Suppressor macrophage (primary cell): ENCODE results near the gene ABCB11.

Source experiments
- DNase-seq, 4 experiments: peaks; one replicate each; pipeline ENCODE4 v3.0.0-alpha.2; 2020 to 2022

The ABCB11 gene

GRCh38 chr2:169007356-169007755 is 23.8 kb downstream of the ABCB11 start:
- DNase-seq: peak in 3 of 4 experiments; percentile 17 to 49 (median 23)

DNA sequence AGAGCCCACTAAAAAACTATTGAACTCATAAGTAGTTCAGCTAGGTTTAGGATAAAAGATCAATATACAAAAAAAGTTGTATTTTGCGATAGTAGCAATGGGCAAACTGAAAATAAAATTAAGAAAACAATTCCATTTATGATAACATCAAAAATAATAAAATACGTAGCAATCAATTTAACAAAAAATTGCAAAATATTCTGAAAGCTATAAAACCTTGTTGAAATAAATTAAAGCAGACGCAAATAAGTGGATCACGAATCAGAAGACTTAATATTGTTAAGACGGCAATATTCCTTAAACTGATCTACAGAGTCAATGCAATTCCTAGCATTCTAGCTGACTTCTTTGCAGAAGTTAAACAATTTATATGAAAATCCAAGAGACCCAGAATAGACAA is 24.5 kb downstream of the ABCB11 start:
- no peak for DNase-seq

GRCh38 chr2:169005994-169006393 is 25.1 kb downstream of the ABCB11 start:
- no peak for DNase-seq

- DNase-seq: no peak
Observed at GRCh38 chr2:169005080-169005598, 26.0 kb downstream of the ABCB11 start.

GRCh38 chr2:169002161-169002738 is 28.9 kb downstream of the ABCB11 start:
- DNase-seq: peak in 2 of 4 experiments; percentile 24 to 33

- DNase-seq: no peak
Observed at GRCh38 chr2:169001116-169001815, 29.9 kb downstream of the ABCB11 start.

- no peak for DNase-seq
Observed at GRCh38 chr2:168999668-169000213, 31.4 kb downstream of the ABCB11 start.

GRCh38 chr2:168998609-168999211 is 32.4 kb downstream of the ABCB11 start:
- DNase-seq: no peak

GRCh38 chr2:168997794-168998193 is 33.3 kb downstream of the ABCB11 start:
- DNase-seq: no peak

GRCh38 chr2:168997118-168997521 is 34.0 kb downstream of the ABCB11 start:
- no peak for DNase-seq

DNA sequence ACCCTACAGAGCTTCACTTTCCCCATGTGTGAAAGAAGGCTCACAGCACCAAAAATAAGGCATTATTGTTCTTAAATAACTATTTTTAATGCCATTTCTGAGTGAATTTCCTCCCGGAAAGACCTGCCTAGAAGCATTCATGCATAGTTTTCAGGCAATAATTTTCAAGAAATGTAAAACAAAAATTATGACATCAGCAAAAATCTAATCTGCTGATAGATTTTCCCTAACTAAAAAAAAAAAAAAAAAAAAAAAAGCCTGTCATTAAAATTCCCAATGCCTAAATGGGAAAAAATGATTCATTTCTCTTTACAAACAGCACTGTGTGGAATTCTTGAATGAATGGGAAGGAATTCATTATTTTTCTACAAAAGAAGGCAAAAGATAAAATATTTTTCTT is 35.4 kb downstream of the ABCB11 start:
- DNase-seq: no peak

GRCh38 chr2:168993538-168993937 is 37.6 kb downstream of the ABCB11 start:
- no peak for DNase-seq

DNA sequence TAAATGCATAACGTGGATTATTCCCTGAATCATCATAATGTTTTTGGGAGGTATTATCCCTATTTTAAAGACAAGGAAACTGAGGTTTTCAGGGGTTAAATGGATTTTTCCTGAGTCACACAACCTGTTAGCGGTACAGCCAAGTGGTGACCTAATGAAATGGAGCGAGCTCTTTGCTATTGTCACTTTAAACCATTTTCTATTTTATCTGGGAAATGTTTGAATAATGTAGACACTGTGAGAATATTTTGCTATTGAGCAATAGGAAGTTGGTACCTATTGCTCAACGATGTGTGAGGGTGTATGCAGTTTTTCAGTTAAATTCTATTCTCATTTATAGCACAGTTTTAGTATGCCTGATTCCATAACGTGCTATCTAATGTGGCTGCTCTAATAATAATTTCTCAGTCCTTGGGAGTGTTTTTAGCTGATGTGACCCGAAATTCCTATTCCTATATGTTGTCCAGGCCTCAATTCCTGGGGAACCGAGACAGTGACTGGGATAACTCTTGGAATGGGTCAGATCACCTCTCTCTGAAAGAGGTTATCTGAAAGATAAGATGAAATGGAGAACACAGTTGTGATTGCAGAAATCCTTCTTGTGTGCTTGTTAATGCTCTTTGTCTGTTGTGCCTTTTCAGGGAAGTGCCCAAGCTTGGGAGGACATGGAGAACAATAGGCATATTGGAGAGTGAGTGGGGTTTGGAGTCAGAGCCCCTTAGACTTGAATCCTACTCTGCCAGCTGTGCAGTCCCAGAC is 38.4 kb downstream of the ABCB11 start:
- peak in 3 of 4 experiments; percentile 19 to 69 (median 54) for DNase-seq

GRCh38 chr2:168992026-168992425 is 39.1 kb downstream of the ABCB11 start:
- DNase-seq: no peak

GRCh38 chr2:168988755-168989154 is 42.4 kb downstream of the ABCB11 start:
- no peak for DNase-seq

- DNase-seq: no peak
Observed at GRCh38 chr2:168986398-168986943, 44.7 kb downstream of the ABCB11 start.

DNA sequence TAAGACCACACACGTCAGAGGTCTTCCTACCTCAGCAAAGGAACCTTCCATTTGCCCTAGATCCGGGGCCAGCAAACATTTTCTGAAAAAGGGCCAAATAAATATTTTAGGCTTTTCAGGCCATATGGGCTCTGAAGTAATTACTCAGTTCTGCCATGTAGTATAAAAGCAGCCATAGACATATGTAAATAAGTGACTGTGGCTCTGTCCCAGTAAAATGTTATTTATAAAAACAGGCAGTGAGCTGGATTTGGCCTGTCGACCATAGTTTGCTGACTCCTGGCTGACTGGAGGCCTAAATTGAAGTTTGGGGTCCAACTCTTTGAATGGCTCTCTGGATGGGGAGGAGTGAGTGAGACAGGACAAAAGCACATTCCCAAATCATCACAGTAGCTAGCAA is 49.5 kb downstream of the ABCB11 start:
- DNase-seq: no peak

- peak; percentile 18 to 70 (median 64) for DNase-seq
Observed at GRCh38 chr2:168978461-168978861, 52.7 kb downstream of the ABCB11 start.

GRCh38 chr2:168977608-168978007 is 53.5 kb downstream of the ABCB11 start:
- DNase-seq: no peak

- no peak for DNase-seq
Observed at GRCh38 chr2:168976034-168976654, 55.0 kb downstream of the ABCB11 start.

DNA sequence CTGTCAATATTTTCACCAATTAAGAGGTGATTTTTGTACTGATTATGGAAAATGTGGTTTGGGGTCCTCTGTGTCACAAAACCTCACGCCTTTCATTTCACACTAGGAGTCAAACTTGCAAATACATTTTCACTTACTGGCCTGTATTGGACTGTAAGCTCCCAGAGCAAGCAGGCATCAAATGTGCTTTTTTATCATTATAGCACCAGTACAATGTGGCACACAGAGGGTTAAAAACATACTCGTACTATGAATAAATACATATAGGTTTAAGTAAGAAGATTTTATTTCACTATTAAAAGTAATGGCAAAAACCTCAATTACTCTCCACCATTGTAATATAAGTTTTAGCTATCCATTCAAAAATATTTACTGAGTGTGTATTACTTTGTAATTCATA is 56.7 kb downstream of the ABCB11 start:
- no peak for DNase-seq

DNA sequence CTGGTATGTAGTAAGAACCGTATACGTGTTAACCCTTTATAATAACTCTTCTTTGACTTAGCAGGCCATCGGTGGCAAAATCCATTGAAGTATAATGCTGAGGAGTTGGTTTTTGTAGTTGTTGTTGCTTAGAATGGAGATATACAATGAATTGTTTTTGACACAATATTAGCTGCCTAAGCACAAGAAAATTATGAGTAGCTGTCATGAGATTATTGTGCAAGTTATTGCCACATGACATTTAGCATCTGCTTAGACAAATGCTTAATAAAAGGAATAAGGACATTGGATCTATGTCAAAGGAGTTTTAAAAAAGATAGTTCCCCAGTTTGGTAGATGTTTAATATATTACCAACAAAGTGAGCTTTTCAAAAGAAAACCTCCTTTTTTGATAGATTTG is 59.9 kb downstream of the ABCB11 start:
- peak; percentile 48 to 90 (median 78) for DNase-seq
